HL-60 (cell line): ENCODE data around the gene ANKRD40.

Experiments
- DNase-seq, 2 experiments: peaks; one replicate each; pipeline ENCODE4 v3.0.0-alpha.2; 2010 to 2020; ENCODE audit warnings: low read depth in 1 of 2, low spot score in 1 of 2
- H3K27ac ChIP-seq: fragments of 250-450 bp; sonication (Bioruptor Pico); replicated peaks from 2 replicates; pipeline ENCODE4 v1.5.1; 2020; ENCODE audit warnings: mild to moderate bottlenecking, moderate library complexity
- H3K27me3 ChIP-seq: fragments of 250-450 bp; sonication (Bioruptor Pico); 2 replicates; pipeline ENCODE4 v1.5.1; 2021; ENCODE audit warnings: mild to moderate bottlenecking, moderate library complexity; ENCODE audit not compliant: insufficient read depth, poor library complexity, severe bottlenecking
- H3K4me3 ChIP-seq: replicated peaks from 2 replicates; pipeline ENCODE4 v1.5.1; 2011; ENCODE audit warnings: mild to moderate bottlenecking, control low read depth, low read length; ENCODE audit not compliant: insufficient read depth
- CTCF ChIP-seq: IDR thresholded peaks from one replicate; pipeline ENCODE4 v1.5.1; 2011; ENCODE audit warnings: low read length, control low read depth, inconsistent platforms; ENCODE audit not compliant: insufficient read depth
- GABPA ChIP-seq: IDR thresholded peaks from 2 replicates; pipeline ENCODE4 v1.6.1; 2012; ENCODE audit warnings: low read depth
- POLR2AphosphoS5 ChIP-seq: IDR thresholded peaks from 2 replicates; pipeline ENCODE4 v1.6.1; 2012; ENCODE audit warnings: low read depth
- SPI1 ChIP-seq: IDR thresholded peaks from 2 replicates; pipeline ENCODE4 v1.6.1; 2012; ENCODE audit warnings: low read depth, mild to moderate bottlenecking, borderline replicate concordance
- TF ChIP-seq, protein P1 (sequence below): IDR thresholded peaks from 2 replicates; pipeline ENCODE4 v1.6.1; 2012; ENCODE audit warnings: low read depth; ENCODE audit not compliant: insufficient replicate concordance

Gene ANKRD40

DNA sequence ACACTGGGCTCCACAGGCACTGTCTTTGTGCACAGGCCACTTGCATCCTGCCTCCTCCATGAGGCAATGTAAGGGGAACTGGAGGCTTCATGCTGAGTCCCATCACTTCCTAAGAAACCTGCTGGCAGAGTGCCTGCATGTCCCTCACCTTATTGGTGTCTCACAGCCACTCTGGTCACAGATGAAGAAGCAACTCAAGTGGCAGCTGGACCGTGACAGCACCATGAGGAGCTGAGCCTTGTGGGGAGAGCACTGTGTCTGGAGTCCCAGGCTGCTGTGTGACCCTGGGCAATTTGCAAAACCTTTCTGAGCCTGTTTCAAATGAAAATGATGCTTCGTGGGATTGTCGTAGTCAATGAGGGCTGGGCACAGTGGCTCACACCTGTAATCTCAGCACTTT is 19.5 kb downstream of the ANKRD40 start:
- no peak for DNase-seq
- TF ChIP-seq CTCF (no peak), SPI1 (no peak), POLR2AphosphoS5 (no peak), GABPA (no peak)
- TF ChIP-seq, protein P1, sequence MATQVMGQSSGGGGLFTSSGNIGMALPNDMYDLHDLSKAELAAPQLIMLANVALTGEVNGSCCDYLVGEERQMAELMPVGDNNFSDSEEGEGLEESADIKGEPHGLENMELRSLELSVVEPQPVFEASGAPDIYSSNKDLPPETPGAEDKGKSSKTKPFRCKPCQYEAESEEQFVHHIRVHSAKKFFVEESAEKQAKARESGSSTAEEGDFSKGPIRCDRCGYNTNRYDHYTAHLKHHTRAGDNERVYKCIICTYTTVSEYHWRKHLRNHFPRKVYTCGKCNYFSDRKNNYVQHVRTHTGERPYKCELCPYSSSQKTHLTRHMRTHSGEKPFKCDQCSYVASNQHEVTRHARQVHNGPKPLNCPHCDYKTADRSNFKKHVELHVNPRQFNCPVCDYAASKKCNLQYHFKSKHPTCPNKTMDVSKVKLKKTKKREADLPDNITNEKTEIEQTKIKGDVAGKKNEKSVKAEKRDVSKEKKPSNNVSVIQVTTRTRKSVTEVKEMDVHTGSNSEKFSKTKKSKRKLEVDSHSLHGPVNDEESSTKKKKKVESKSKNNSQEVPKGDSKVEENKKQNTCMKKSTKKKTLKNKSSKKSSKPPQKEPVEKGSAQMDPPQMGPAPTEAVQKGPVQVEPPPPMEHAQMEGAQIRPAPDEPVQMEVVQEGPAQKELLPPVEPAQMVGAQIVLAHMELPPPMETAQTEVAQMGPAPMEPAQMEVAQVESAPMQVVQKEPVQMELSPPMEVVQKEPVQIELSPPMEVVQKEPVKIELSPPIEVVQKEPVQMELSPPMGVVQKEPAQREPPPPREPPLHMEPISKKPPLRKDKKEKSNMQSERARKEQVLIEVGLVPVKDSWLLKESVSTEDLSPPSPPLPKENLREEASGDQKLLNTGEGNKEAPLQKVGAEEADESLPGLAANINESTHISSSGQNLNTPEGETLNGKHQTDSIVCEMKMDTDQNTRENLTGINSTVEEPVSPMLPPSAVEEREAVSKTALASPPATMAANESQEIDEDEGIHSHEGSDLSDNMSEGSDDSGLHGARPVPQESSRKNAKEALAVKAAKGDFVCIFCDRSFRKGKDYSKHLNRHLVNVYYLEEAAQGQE = no peak
- Histone ChIP-seq H3K27ac (no peak overlapping the region), H3K27me3 (no peaks in the 10 kb centered on the region), H3K4me3 (no peak overlapping the region)

DNA sequence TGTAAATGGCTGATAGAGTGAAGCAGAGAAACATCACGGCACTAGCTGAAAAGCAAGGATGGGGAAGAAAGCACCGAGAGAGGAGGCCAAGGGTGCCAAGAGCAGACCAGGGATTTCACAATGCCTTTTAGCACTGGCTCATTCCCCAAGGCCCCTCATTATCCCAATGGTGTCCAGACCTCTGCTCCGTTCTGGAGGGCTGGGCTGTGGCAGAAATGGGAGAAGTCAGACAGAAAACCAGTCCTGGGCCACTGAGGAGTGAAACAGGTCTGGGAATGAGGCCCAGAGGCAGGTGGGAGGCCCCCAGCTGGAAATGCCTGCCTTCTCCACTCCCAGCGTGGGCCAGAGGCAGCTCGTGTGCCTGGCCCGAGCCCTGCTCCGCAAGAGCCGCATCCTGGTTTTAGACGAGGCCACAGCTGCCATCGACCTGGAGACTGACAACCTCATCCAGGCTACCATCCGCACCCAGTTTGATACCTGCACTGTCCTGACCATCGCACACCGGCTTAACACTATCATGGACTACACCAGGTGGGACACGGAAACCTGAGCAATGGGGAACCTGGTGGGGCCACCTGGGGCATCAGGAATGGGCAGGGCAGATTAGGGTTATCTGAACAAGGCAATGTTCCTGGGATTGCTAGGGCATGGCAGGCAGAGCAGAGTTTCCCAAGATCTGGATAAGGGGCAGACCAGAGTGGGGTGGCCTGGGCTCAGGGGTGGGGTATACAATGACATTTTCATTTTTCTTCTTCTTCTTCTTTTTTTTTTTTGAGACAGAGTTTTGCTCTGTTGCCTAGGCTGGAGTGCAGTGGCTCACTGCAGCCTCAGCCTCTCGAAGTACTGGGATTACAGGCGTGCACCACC is 20.3 kb downstream of the ANKRD40 start:
- no peak for DNase-seq
- Histone ChIP-seq H3K27me3 (no peaks in the 10 kb centered on the region), H3K27ac (no peak overlapping the region), H3K4me3 (no peak overlapping the region)
- TF ChIP-seq POLR2AphosphoS5 = no peak
- no peak for TF ChIP-seq CTCF
- TF ChIP-seq GABPA = no peak
- TF ChIP-seq, protein P1 = no peak
- TF ChIP-seq SPI1 = no peak

DNA sequence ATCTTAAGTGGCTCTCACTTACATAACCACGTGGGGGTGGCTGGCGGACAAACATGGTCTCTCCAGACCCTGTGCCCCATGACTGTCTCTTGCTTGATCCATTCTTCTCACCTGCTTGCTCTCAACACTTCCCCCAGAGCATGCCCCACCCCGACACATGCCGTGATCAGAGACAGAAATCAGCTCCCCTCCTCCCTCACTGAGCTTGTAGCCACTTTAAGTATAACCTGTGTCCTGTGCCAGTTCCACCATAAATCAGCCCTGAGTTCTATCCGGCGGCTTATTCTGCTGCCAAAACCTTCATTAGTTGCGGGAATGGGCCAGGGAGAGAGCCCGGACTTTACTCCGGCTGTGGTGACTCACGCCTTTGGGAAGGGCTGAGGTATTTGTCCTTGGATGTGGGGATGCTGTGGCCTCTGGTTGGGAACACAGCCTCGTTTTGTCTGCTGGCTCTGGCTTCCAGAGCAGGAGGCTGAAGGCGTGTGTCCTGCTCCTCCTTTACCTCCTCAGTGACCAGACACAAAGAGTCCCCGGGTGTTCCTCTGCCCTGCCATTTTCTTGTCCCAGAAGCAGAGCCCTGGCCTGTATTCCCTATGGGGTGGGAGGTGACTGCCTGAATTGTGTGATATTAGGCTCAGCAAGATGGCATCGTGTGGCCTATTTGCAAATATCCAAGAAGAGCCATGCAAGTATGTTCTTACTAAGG is 21.1 kb downstream of the ANKRD40 start:
- Histone ChIP-seq H3K4me3 (no peak overlapping the region), H3K27ac (no peak overlapping the region), H3K27me3 (no peaks in the 10 kb centered on the region)
- no peak for DNase-seq
- TF ChIP-seq, protein P1 = no peak
- TF ChIP-seq POLR2AphosphoS5 (no peak), CTCF (no peak), SPI1 (no peak), GABPA (no peak)
